GM18502 (cell line): Measurements from ENCODE around the gene MT1G.
"Not testable (repeated sequence)": the region's sequence is repeated elsewhere in the genome, so short reads cannot be mapped to it uniquely, and the experiment has no call there.

Source experiments
- ATAC-seq: cut with Tn5 transposase; IDR thresholded peaks from one replicate; pipeline ENCODE4 v1.9.1; 2021; ENCODE audit warnings: mild to moderate bottlenecking; ENCODE audit not compliant: unreplicated experiment, poor library complexity

Gene MT1G

DNA sequence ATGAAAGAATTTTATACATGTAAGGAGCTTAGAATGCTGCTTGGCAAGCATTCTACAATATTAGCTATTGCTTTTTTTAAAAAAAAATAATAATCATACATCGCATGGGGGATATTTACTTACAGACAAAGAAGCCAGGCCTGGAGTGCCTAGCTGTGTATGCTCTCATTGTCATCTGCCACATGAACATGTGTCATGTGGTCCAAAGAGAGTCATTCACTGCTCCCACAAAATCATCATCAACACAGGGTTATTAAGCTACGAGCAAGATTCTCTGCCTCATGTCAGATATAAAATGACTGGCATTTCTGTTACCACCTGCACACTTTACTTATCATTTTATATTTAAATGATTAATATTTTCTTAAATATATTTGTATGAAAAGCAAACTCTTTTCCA lies 44.2 kb downstream of the MT1G start:
- no peak for ATAC-seq

GRCh38 chr16:56623184-56623583 lies 44.7 kb downstream of the MT1G start:
- not testable (repeated sequence) for ATAC-seq

DNA sequence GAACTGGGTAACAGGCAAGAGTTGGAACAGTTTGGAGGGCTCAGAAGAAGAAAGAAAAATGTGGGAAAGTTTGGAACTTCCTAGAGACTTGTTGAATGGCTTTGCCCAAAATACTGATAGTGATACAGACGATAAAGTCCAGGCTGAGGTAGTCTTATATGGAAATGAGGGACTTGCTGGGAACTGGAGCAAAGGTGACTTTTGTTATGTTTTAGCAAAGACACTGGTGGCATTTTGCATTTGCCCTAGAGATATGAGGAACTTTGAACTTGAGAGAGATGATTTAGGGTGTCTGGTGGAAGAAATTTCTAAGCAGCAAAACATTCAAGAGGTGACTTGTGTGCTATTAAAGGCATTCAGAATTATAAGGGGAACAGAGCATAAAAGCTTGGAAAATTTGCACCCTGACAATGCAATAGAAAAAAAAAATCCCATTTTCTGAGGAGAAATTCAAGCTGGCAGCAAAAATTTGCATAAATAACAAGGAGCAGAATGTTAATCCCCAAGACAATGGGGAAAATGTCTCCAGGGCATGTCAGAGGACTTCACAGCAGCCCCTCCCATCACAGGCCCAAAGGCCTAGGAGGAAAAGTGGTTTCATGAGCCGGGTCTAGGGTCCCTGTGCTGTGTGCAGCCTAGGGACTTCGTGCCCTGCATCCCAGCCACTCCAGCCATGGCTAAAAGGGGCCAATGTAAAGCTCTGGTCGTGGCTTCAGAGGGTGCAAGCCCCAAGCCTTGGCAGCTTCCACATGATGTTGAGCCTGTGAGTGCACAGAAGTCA lies 46.0 kb downstream of the MT1G start:
- ATAC-seq, result not testable (repeated sequence)

DNA sequence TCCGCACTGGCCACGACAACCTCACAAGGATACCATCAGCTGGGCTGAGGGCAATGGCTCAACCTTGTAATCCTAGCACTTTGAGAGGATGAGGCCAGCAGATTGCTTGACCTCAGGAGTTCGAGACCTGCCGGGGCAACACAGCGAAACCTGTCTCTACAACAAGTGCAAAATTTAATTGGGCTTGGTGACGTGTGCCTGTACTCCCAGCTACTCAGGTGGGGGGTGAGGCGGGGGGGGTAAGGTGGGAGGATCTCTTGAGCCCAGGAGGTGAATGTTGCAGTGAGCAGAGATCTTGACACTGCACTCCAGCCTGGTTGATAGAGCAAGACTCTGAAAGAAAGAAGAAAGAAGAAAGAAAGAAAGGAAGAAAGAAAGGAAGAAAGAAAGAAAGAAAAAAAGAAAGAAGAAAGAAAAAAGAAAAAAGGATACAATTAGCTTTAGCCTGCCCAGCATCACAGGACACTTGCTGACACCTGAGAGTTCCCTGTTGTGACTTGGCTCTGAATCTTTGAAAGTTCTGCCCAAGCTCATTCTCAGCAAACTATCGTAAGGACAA lies 47.4 kb downstream of the MT1G start:
- ATAC-seq, result no peak

GRCh38 chr16:56618138-56618537 lies 49.7 kb downstream of the MT1G start:
- ATAC-seq, result no peak

- no peak for ATAC-seq
Observed at GRCh38 chr16:56617212-56618085, 50.4 kb downstream of the MT1G start.
